Brain microvascular endothelial cell (primary cell): Measurements from ENCODE around the gene DNAJB6.

Source experiments
- DNase-seq: peaks from one replicate; pipeline ENCODE4 v3.0.0-alpha.2; 2020
- H3K27ac ChIP-seq: fragments of 250-450 bp; sonication (Bioruptor Pico); 2 replicates; pipeline ENCODE4 v1.5.1; 2020; ENCODE audit warnings: mild to moderate bottlenecking, moderate library complexity
- H3K27me3 ChIP-seq: fragments of 250-450 bp; sonication (Bioruptor Pico); replicated peaks from 2 replicates; pipeline ENCODE4 v1.5.1; 2020; ENCODE audit warnings: mild to moderate bottlenecking
- H3K36me3 ChIP-seq: fragments of 250-450 bp; sonication (Bioruptor Pico); replicated peaks from 2 replicates; pipeline ENCODE4 v1.5.1; 2020; ENCODE audit warnings: mild to moderate bottlenecking
- H3K4me3 ChIP-seq: 2 replicates; pipeline ENCODE4 v1.5.1; 2011; ENCODE audit warnings: low read depth, mild to moderate bottlenecking, control low read depth, low read length, moderate library complexity
- CTCF ChIP-seq: IDR thresholded peaks from 2 replicates; pipeline ENCODE4 v1.5.1; 2011; ENCODE audit warnings: low read depth, mild to moderate bottlenecking, moderate library complexity, low read length, control low read depth, inconsistent platforms; ENCODE audit errors: missing control alignments
- in situ Hi-C: cut with HindIII; loops from 2 replicates; pipeline ENCODE4 v1.10.0; 2017; ENCODE audit warnings: low sequenced_read_pairs, low pct_ligation_motif_present

Gene DNAJB6

DNA sequence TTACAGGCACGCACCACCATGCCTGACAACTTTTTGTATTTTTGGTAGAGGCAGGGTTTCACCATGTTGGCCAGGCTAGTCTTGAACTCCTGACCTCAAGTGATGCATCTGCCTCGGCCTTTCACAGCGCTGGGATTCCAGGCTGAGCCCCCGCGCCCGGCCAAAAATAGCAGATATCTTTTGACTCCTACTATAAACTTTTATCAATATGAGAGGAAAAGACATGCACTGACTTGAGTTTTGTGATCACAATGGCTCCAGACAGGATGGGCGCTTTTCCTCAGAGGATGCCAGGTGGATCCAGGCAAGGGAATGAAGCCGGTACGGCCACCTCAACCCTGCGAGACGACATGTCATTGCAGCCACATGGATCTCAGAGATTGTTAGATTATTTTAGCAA is 123.9 kb downstream of the DNAJB6 start:
- in situ Hi-C loops: no loop called here
- H3K27me3 ChIP-seq: peaks cover 29% of the 10 kb centered on the region
- no peaks in the 10 kb centered on the region for H3K36me3 ChIP-seq
- H3K27ac ChIP-seq: no peak overlapping the region
- DNase-seq: no peak
- H3K4me3 ChIP-seq: no peak overlapping the region
- TF ChIP-seq CTCF: no peak

DNA sequence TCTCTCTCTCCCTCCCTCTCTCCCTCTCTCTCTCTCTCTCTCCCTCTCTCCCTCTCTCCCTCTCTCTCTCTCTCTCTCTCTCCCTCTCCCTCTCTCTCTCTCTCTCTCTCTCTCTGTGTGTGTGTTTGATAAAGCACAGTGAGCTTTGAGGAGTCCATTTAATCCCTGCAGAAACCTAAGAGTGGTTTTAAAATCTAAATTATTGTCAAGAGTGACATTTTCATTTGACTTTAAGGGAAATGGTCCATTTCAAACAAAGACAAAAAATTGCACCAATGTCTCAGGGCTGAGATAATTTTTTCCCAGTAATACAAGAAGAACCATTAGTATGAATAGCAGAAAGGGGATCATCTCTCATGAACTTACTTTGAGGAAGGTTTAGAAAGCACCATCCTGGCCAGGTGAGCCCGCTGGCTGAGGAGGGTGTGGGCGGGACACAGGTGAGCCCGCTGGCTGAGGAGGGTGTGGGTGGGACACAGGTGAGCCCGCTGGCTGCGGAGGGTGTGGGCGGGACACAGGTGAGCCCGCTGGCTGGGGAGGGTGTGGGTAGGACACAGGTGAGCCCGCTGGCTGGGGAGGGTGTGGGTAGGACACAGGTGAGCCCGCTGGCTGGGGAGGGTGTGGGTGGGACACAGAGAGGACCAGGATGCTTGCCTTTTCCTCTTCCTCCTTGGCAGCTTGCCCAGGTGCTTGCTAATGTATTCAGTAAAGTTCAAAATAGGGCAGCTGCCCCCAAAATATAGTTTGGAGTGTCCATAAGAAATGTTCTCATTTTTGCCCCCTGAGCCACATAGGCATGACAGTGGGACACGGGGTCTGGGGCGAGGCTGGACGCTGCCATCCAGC is 125.0 kb downstream of the DNAJB6 start:
- Histone ChIP-seq H3K4me3 (no peak overlapping the region), H3K36me3 (no peaks in the 10 kb centered on the region), H3K27me3 (peaks cover 34% of the 10 kb centered on the region), H3K27ac (no peak overlapping the region)
- in situ Hi-C loops: no loop called here
- no peak for DNase-seq
- no peak for TF ChIP-seq CTCF

DNA sequence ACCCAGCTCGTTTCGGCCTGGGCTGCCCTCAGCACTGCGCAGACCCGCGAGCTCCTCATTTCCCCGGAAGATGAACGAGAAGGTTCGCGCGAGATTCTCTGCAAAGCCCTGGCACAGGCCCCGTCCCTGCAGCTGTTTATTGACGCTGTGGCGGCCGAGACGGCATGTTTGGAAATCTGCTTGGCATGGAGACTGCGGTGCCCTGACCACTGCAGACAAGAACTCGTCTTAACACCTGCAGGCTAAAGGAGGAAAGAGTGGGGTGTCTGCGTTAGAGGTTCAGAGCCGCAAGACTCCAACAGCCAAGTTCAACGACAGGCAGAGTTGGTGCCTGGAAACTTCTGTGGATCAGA is 125.6 kb downstream of the DNAJB6 start:
- no peak overlapping the region for H3K27ac ChIP-seq
- H3K4me3 ChIP-seq: no peak overlapping the region
- no peak for DNase-seq
- no peak for TF ChIP-seq CTCF
- in situ Hi-C loops: no loop called here
- H3K27me3 ChIP-seq: peaks cover 30% of the 10 kb centered on the region
- no peaks in the 10 kb centered on the region for H3K36me3 ChIP-seq

GRCh38 chr7:157462840-157463239 is 126.0 kb downstream of the DNAJB6 start:
- in situ Hi-C loops: no loop called here
- TF ChIP-seq CTCF: no peak
- Histone ChIP-seq H3K4me3 (no peak overlapping the region), H3K27me3 (peaks cover 28% of the 10 kb centered on the region), H3K27ac (no peak overlapping the region), H3K36me3 (no peaks in the 10 kb centered on the region)
- no peak for DNase-seq

GRCh38 chr7:157463245-157463644 is 126.4 kb downstream of the DNAJB6 start:
- Histone ChIP-seq H3K27ac (no peak overlapping the region), H3K4me3 (no peak overlapping the region), H3K36me3 (no peaks in the 10 kb centered on the region), H3K27me3 (peaks cover 24% of the 10 kb centered on the region)
- in situ Hi-C loops: no loop called here
- DNase-seq: no peak
- TF ChIP-seq CTCF: no peak
